ENCODE data around the gene ZGPAT.
A peak's percentile ranks its signal among the peaks of the same experiment; 100 is the strongest.
"Not testable (repeated sequence)": the region's sequence is repeated elsewhere in the genome, so short reads cannot be mapped to it uniquely, and the experiment has no call there.

Gene ZGPAT

GRCh38 chr20:63765082-63765873, 57.4 kb downstream of the ZGPAT start:
- DNase-seq (ENCODE audit: low read depth in 3 of 3), result no peak

GRCh38 chr20:63765902-63766301, 58.1 kb downstream of the ZGPAT start:
- no peak for DNase-seq (ENCODE audit: low read depth in 3 of 3)

DNA sequence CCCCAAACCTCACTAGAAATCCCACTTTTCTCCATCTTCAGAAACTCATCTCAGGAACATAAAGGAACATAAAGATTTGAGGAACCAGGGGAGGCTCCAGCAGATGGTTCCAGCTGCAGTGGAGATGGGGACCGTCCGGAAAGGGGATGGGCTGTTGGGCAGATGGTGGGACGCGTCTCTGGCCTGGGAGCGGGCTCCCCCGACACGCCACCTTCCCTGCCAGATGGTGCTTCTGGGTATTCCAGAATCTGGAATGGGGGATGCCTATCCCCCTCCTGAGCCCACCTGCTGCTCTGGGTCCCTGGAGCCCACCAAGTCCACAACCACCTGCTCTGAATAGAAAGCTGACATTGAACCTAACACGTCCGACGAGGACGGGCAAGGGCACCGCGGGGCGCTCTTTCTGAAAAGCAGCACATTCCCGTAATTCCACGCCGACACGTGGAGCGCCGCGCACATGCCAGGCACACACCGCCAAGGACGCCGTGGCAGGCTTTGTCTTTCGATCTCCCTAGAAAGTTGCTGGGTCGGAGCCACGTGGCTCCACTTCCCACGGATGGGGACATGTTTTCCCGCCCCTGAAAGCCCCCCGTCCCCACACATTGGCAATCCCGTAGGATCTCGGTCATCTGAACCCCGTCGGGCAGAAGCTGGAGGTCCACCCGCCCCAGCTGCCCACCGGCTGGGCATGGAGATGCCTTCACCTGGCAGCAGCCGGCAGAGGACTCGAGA, 59.0 kb downstream of the ZGPAT start:
- no peak for DNase-seq (ENCODE audit: low read depth in 3 of 3)

- DNase-seq (ENCODE audit: low read depth in 3 of 3), result no peak
These were observed 59.6 kb downstream of the ZGPAT start for GRCh38 chr20:63767456-63767855.

- no peak for DNase-seq (ENCODE audit: low read depth in 3 of 3)
These were observed 60.0 kb downstream of the ZGPAT start for GRCh38 chr20:63767886-63768285.

DNA sequence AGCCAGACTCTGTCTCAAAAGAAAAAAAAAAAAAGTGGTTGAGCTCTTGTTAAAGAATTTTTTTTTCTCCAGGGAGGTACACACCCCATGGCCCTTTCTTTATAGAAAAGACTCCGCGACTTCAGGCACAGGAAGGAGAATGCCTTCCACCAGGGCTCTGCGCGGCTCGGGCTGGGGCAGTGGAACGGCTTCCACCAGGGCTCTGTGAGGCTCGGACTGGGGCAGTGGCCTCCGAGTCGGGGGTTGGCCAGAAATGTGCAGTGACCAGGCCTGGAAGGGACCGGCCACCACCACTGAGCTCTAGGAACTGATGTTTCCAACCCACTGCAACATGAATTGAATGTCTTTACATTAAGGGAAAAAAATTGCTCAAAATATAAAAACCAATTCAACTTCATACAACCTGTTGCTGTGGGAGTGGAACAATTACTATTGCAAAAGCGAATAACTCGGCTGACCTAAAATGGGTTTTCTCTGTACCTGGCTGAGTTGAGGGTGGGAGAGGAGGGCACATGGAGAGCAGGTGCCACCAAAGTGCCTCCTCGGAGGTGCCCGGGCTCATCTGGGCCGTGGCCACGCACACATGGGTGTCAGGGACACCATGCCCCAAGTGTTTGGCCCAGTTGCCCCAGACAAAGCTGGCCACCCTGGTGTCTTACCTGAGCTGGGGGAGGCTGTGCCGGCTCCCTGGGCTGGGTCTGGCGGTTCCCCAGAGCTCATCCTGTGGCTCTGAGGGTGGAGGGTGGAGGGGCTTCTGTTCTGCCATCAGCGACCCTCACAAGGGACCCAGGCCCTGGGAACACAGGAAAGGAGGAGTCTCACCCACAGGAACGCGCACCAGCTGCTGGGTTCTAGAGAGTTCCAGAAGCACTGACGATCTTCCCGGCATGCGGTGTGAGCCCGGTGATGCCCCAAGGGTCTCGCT, 61.0 kb downstream of the ZGPAT start:
- DNase-seq (ENCODE audit: low read depth in 3 of 3), result no peak

GRCh38 chr20:63769891-63770474, 62.1 kb downstream of the ZGPAT start:
- DNase-seq (ENCODE audit: low read depth in 3 of 3), result no peak

DNA sequence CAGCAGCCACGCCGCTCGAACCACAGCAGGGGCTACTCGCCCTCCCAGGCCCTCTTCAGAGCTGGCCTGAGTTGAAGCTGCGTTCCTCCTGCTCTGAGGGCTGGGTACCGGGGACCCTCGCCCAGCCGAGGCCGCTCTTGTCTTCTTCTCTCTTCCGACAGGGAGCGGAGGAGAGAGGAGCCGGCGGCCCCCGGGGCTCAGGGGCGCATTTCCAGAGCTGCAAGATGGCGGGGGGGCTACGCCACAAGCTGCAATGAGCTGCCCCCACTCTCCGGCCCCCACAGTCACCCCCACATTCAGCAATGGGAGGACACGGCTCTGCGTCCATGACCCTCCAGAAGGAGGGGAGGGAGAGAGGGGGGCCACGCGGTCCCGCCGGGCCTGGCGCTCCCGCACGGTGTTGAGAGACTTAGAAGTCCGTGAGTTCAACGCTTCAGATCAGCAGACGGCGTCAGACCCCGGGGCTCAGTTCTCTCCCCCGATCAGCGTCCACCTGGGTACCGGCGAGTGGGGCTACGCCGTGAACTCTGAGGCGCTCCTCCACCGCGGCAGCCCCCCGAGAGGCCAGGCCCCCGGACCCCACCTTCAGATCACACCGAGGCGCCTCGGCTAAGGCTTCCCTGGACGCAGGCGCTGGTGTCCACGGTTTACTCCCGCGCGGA, 63.3 kb downstream of the ZGPAT start:
- DNase-seq (ENCODE audit: low read depth in 3 of 3), result no peak

- DNase-seq (ENCODE audit: low read depth in 3 of 3), result no peak
These were observed 65.1 kb downstream of the ZGPAT start for GRCh38 chr20:63772781-63773518.

- no peak for DNase-seq (ENCODE audit: low read depth in 3 of 3)
These were observed 65.9 kb downstream of the ZGPAT start for GRCh38 chr20:63773571-63774241.

DNA sequence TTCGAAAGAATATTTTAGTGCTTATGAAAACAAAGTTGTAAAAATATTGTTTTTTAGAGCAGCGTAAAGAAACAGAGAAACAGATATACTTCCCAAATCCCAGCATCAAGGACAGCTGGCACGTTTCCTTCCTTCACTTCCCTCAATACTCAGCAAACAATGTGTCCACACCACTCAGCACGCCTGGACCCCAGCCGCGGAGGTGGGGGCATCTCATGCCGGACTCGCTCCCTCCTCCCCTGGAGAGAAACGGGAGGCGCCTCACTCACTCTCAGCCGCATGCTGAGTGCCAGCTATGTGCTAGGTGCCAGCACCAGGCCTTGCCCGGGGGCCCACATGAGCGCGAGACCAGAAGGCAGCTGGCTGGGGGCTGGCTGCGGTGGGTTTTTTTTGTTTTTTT, 66.5 kb downstream of the ZGPAT start:
- DNase-seq (ENCODE audit: low read depth in 3 of 3), result no peak

DNA sequence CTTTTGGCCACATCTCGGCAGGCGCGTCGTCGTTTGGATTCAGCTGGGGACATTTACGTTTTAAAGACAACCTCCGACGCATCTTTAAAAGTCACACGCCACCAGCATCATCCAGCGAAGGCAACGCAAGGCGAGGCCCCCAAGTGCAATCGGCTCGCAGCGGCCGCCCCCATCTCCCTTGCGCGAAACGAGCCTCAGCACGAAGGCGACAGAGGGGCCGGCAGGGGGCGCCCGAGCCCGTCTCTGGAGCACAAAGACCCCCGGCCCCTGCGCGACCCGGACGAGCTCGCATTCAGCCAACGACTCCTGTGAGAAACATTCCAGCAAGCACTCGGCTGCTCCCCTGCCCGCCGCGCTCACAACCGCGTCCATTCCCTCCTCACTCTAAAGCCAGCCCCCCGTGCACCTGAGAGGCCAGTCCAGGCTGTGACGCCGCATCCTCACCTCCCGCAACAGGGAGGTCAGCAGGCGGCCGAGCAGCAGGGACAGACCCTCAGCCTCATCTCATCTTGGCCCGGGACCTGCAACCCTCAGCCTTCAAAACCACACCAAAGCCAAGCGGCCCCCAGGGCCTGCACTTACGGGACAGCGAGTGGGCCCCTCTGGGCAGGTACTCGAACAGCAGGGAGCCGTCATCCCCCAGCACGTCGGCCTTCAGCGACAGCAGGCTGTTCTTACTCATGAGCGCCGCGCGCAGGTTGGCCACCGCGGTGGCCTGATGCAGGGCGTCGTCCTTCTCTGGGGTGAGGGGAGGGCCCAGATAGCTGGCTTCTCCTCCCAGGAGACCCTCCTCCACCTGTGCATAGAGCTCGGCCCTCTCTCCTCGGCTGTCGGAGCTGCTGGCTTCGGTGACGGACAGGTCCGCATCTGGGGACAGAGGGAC, 67.5 kb downstream of the ZGPAT start:
- DNase-seq (ENCODE audit: low read depth in 3 of 3), result peak in 1 of 3 experiments; percentile 29

DNA sequence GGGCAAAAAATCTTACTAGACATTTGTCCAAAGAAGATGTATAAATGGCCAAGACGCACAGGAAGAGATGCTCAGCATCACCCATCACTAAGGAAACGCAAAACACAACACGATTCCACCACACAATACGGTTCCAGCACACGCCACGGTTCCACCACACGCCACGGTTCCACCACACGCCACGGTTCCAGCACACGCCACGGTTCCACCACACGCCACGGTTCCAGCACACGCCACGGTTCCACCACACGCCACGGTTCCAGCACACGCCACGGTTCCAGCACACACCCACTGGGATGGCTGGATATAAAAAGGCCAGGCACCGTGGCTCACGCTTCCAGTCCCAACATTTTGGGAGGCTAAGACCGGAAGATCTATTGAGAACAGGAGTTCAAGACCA, 69.0 kb downstream of the ZGPAT start:
- not testable (repeated sequence) for DNase-seq (ENCODE audit: low read depth in 3 of 3)

DNA sequence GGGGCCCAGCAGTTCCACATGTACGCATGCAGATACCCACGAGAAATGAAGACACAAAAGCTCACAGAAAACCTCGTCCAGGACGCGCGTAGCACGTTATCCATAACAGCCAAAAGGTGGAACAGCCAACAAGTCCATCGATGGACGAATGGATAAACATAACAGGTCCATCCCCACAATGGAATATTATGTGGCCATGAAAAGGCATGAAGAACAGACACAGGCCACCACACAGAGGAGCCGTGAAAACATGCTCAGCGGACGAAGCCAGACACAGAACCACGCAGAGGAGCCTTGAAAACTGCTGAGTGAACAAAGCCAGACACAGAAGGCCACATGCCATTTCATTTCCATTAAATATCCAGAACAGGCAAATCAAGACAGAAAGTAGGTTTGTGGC, 69.8 kb downstream of the ZGPAT start:
- DNase-seq (ENCODE audit: low read depth in 3 of 3), result no peak

DNA sequence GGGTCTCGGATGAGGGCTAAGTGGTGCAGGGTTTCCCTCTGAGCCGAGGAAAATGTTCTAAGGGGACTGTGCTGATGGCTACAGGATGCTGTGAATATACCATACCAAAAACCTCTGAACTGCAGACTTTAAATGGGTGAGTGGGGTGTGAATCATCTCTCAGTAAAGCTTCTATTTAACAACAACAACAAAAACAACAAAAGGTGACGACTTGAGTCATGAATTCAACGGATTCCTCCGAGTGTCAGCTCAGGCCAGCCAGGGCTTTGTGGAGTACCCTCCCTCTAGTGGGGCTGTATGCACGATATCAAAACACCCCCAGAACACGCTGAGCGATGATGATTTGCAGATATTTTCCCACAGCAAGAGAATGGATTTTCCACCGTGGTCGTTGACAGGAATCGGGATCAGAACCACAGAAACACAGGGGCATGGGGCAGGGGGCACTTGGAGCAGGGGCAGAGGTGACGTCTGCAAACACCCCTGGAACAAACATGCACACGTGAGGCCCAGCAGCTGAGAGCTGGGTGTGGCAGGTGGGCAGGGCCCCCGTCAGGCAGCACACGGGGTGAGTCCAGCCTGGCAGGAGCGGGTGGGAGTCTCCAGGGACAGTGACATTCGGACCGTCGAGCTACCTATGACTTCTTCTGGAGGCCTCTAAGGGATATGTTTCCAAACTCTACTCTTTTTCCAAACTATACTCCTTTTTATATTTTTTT, 70.4 kb downstream of the ZGPAT start:
- no peak for DNase-seq (ENCODE audit: low read depth in 3 of 3)

GRCh38 chr20:63778857-63779256, 71.0 kb downstream of the ZGPAT start:
- DNase-seq (ENCODE audit: low read depth in 3 of 3), result no peak

DNA sequence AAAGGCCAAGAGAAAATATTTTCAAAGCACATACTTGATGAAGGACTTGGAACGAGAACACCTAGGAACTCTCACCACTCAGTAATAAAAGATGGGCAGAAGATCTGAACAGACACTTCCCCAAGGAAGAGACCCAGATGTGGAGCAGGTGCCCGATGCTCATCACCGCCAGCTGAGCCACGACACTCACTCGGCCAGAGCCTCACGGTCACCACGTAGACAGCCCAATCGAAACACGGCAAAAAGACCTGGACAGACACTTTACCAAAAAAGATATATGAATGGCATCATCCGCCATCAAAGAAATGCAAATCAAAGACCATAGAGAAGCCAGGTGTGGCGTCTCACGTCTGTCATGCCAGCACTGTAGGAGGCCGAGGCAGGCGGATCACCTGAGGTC, 73.3 kb downstream of the ZGPAT start:
- no peak for DNase-seq (ENCODE audit: low read depth in 3 of 3)

GRCh38 chr20:63782051-63782471, 74.2 kb downstream of the ZGPAT start:
- peak in 1 of 3 experiments; percentile 17 for DNase-seq (ENCODE audit: low read depth in 3 of 3)

Data from stimulated activated CD4-positive, alpha-beta T cell treated with anti-CD3 and anti-CD28 coated beads, TNF-alpha, amount 100 ng/mL, for 24 hours (primary cell).